ENCODE results near the gene FAM136A.
A peak's percentile ranks its signal among the peaks of the same experiment; 100 is the strongest.

The FAM136A gene

GRCh38 chr2:70255637-70256314, 46.1 kb downstream of the FAM136A start:
- TF ChIP-seq CTCF (IDR thresholded peaks at IDR 0.05; ENCODE audit: insufficient read depth, low read length, missing control alignments), result no peak
- no peak for DNase-seq (ENCODE audit: low read depth, low spot score)
- CTCF ChIA-PET, result interaction anchor here (1.2 kb wide), 1 partner anchor 113 kb away, joined by 3 read pairs; no protein-coding TSS in a partner anchor
- POLR2A ChIA-PET, result no interaction called here
- no peak overlapping the region for H3K4me3 ChIP-seq (ENCODE audit: low read depth, low read length)

- DNase-seq (ENCODE audit: low read depth, low spot score), result no peak
- no peak for TF ChIP-seq CTCF (IDR thresholded peaks at IDR 0.05; ENCODE audit: insufficient read depth, low read length, missing control alignments)
- H3K4me3 ChIP-seq (ENCODE audit: low read depth, low read length), result no peak overlapping the region
- ChIA-PET CTCF (no interaction called here), POLR2A (no interaction called here)
Observed at GRCh38 chr2:70250434-70250833, 51.4 kb downstream of the FAM136A start.

GRCh38 chr2:70248181-70248847, 53.6 kb downstream of the FAM136A start, which contains the start of gene TIA1:
TIA1 (minus strand) TSS chr2:70248628; CDS start chr2:70248430, 198 bp downstream.
- TF ChIP-seq CTCF (IDR thresholded peaks at IDR 0.05; ENCODE audit: insufficient read depth, low read length, missing control alignments), result no peak
- ChIA-PET CTCF (interaction anchor here (0.9 kb wide), 1 partner anchor 48 kb away, joined by 4 read pairs; no protein-coding TSS in a partner anchor), POLR2A (interaction anchor here (1.1 to 2.3 kb wide), 3 partner anchors 9 to 58 kb away, joined by 4 to 11 read pairs (median 5); partner anchors contain the start of genes C2orf42, PCYOX1 and SNRPG)
- peak; percentile 85 for DNase-seq (ENCODE audit: low read depth, low spot score)
- peak within 1 kb of the TSS; percentile 91 for H3K4me3 ChIP-seq (ENCODE audit: low read depth, low read length)

GRCh38 chr2:70247364-70248180, 54.3 kb downstream of the FAM136A start:
- no peak for TF ChIP-seq CTCF (IDR thresholded peaks at IDR 0.05; ENCODE audit: insufficient read depth, low read length, missing control alignments)
- no peak for DNase-seq (ENCODE audit: low read depth, low spot score)
- H3K4me3 ChIP-seq (ENCODE audit: low read depth, low read length), result peak overlapping the region; percentile 91
- ChIA-PET CTCF (no interaction called here), POLR2A (interaction anchor here (1.1 to 2.3 kb wide), 2 partner anchors 10 to 334 kb away, joined by 4 to 11 read pairs; partner anchors contain the start of gene PCYOX1)

Data from AG04449 (cell line).